AG04449 (cell line): ENCODE results near the gene GRPEL1.

Source experiments
- CTCF ChIA-PET: fragments of 350-600 bp; formaldehyde crosslinking; extraction: SDS; loops from one replicate; lab custom pipeline; 2021; ENCODE audit warnings: antibody characterized with exemption; lab: Yijun Ruan, JAX
- POLR2A ChIA-PET: fragments of 400-600, 350-600 bp; formaldehyde crosslinking; extraction: SDS; loops from one replicate; lab custom pipeline; 2020; ENCODE audit warnings: antibody characterized with exemption, inconsistent platforms; lab: Yijun Ruan, JAX
- DNase-seq: peaks from one replicate; pipeline ENCODE4 v3.0.0-alpha.2; 2010; ENCODE audit warnings: low read depth, low spot score
- H3K4me3 ChIP-seq: 2 replicates; pipeline ENCODE4 v1.5.1; 2011; ENCODE audit warnings: low read depth, mild to moderate bottlenecking, control low read depth, low read length
- CTCF ChIP-seq: IDR thresholded peaks from one replicate; pipeline ENCODE4 v1.5.1; 2011; ENCODE audit warnings: mild to moderate bottlenecking, moderate library complexity, low read length, control low read depth, inconsistent platforms; ENCODE audit not compliant: insufficient read depth; ENCODE audit errors: missing control alignments

Gene GRPEL1

GRCh38 chr4:7095611-7096155, 27.8 kb upstream of the GRPEL1 start:
- no peak overlapping the region for H3K4me3 ChIP-seq
- TF ChIP-seq CTCF: no peak
- CTCF ChIA-PET: interaction anchor here (1.3 to 2.0 kb wide), 3 partner anchors 10 to 26 kb away, joined by 4 to 6 read pairs (median 5); no protein-coding TSS in a partner anchor
- DNase-seq: no peak
- POLR2A ChIA-PET: no interaction called here

GRCh38 chr4:7094916-7095315, 27.1 kb upstream of the GRPEL1 start:
- H3K4me3 ChIP-seq: no peak overlapping the region
- CTCF ChIA-PET: interaction anchor here (0.6 to 2.0 kb wide), 4 partner anchors 8 to 152 kb away, joined by 3 to 7 read pairs (median 5); no protein-coding TSS in a partner anchor
- POLR2A ChIA-PET: no interaction called here

GRCh38 chr4:7092026-7092425, 24.2 kb upstream of the GRPEL1 start:
- H3K4me3 ChIP-seq: no peak overlapping the region
- no peak for DNase-seq
- CTCF ChIA-PET: interaction anchor here (1.5 kb wide), 1 partner anchor 10 kb away, joined by 12 read pairs; no protein-coding TSS in a partner anchor
- no peak for TF ChIP-seq CTCF
- POLR2A ChIA-PET: no interaction called here

More at GRCh38 chr4:7094916-7095315, 27.1 kb upstream of the GRPEL1 start:
- DNase-seq: no peak
- no peak for TF ChIP-seq CTCF

GRCh38 chr4:7089213-7089986, 21.5 kb upstream of the GRPEL1 start:
- TF ChIP-seq CTCF: no peak
- ChIA-PET POLR2A (interaction anchor here (0.6 kb wide), 1 partner anchor 29 kb away, joined by 3 read pairs; no protein-coding TSS in a partner anchor), CTCF (interaction anchor here (1.0 to 7.3 kb wide), 4 partner anchors 9 to 19 kb away, joined by 3 to 70 read pairs (median 4); no protein-coding TSS in a partner anchor)
- DNase-seq: no peak
- H3K4me3 ChIP-seq: no peak overlapping the region

GRCh38 chr4:7087036-7087435, 19.2 kb upstream of the GRPEL1 start:
- POLR2A ChIA-PET: no interaction called here
- DNase-seq: no peak
- CTCF ChIA-PET: interaction anchor here (7.3 to 9.1 kb wide), 2 partner anchors 16 to 17 kb away, joined by 70 to 87 read pairs; partner anchors contain the start of gene GRPEL1

More at GRCh38 chr4:7087036-7087435, 19.2 kb upstream of the GRPEL1 start:
- H3K4me3 ChIP-seq: no peak overlapping the region
- TF ChIP-seq CTCF: no peak
